HL-60/S4 treated with phorbol 12-myristate 13-acetate at 8.2 ng/mL for 4 days and 3 days (cell line): Measurements from ENCODE around the gene GAS2.

Source experiments
- in situ Hi-C: fragments of 300-500 bp; cut with MboI; formaldehyde crosslinking; loops from 2 replicates; pipeline ENCODE4 v1.15.0; 2022; ENCODE audit warnings: low sequenced_read_pairs

The GAS2 gene

GRCh38 chr11:22860241-22860640 lies 193.8 kb downstream of the GAS2 start, which contains the start of gene CCDC179:
Gene CCDC179, minus strand, starts transcription at chr11:22860474. Its CDS starts 53 bp downstream, at chr11:22860421.
- in situ Hi-C loops = no loop called here
